Loucy (cell line): ENCODE data around the gene SCIN.

Source experiments
- H2AFZ ChIP-seq: fragments of 200-600 bp; sonication (generic); 2 replicates; pipeline ENCODE4 v1.6.0; 2016; ENCODE audit warnings: antibody characterized with exemption, mild to moderate bottlenecking, low read length, moderate library complexity
- H3F3A ChIP-seq: fragments of 200-600 bp; 2 replicates; pipeline ENCODE4 v1.6.0; 2016; ENCODE audit warnings: antibody characterized with exemption, low read depth, mild to moderate bottlenecking
- H3K27me3 ChIP-seq: fragments of 200-600 bp; sonication (generic); 2 replicates; pipeline ENCODE4 v1.6.1; 2014; ENCODE audit warnings: low read length, mild to moderate bottlenecking; ENCODE audit not compliant: insufficient read depth, poor library complexity, severe bottlenecking
- H3K36me3 ChIP-seq: fragments of 200-600 bp; sonication (generic); 2 replicates; pipeline ENCODE4 v1.6.1; 2016; ENCODE audit warnings: low read length; ENCODE audit not compliant: insufficient read depth
- H3K4me1 ChIP-seq: fragments of 200-600 bp; sonication (generic); 2 replicates; pipeline ENCODE4 v1.5.1; 2014; ENCODE audit warnings: low read length, mild to moderate bottlenecking; ENCODE audit not compliant: insufficient read depth, poor library complexity, severe bottlenecking
- H3K4me2 ChIP-seq: fragments of 200-600 bp; sonication (generic); 2 replicates; pipeline ENCODE4 v1.6.0; 2014; ENCODE audit warnings: antibody characterized with exemption, low read length, low read depth, mild to moderate bottlenecking; ENCODE audit not compliant: poor library complexity, severe bottlenecking
- H3K4me3 ChIP-seq: fragments of 200-600 bp; sonication (generic); 2 replicates; pipeline ENCODE4 v1.5.1; 2014; ENCODE audit warnings: low read length, mild to moderate bottlenecking, mixed read lengths; ENCODE audit not compliant: poor library complexity, severe bottlenecking
- H3K79me2 ChIP-seq: fragments of 200-600 bp; sonication (generic); 2 replicates; pipeline ENCODE4 v1.6.1; 2014; ENCODE audit warnings: low read length; ENCODE audit not compliant: insufficient read depth
- H3K9ac ChIP-seq: fragments of 200-600 bp; sonication (generic); 2 replicates; pipeline ENCODE4 v1.6.0; 2014; ENCODE audit warnings: mild to moderate bottlenecking, low read depth, low read length, moderate library complexity; ENCODE audit not compliant: poor library complexity, severe bottlenecking
- H3K9me2 ChIP-seq: fragments of 200-600 bp; sonication (generic); replicated peaks from 2 replicates; pipeline ENCODE4 v1.6.1; 2016; ENCODE audit warnings: low read depth, low read length, mixed read lengths
- H3K9me3 ChIP-seq: fragments of 200-600 bp; sonication (generic); 2 replicates; pipeline ENCODE4 v1.6.1; 2014; ENCODE audit warnings: mild to moderate bottlenecking, antibody characterized with exemption, low read length, low read depth; ENCODE audit not compliant: insufficient read depth
- H4K20me1 ChIP-seq: fragments of 200-600 bp; sonication (generic); 2 replicates; pipeline ENCODE4 v1.6.0; 2014; ENCODE audit warnings: antibody characterized with exemption, low read length, mild to moderate bottlenecking; ENCODE audit not compliant: insufficient read depth, poor library complexity, severe bottlenecking
- EZH2phosphoT487 ChIP-seq: fragments of 200-600 bp; IDR thresholded peaks from 2 replicates; pipeline ENCODE4 v1.6.1; 2018; ENCODE audit warnings: antibody characterized with exemption, mild to moderate bottlenecking, moderate library complexity, borderline replicate concordance
- TF ChIP-seq, protein P1 (sequence below): fragments of 200-600 bp; sonication (generic); conservative IDR thresholded peaks from 2 replicates; pipeline ENCODE4 v1.5.1; 2014; ENCODE audit warnings: mild to moderate bottlenecking, antibody characterized with exemption, low read length

The SCIN gene

DNA sequence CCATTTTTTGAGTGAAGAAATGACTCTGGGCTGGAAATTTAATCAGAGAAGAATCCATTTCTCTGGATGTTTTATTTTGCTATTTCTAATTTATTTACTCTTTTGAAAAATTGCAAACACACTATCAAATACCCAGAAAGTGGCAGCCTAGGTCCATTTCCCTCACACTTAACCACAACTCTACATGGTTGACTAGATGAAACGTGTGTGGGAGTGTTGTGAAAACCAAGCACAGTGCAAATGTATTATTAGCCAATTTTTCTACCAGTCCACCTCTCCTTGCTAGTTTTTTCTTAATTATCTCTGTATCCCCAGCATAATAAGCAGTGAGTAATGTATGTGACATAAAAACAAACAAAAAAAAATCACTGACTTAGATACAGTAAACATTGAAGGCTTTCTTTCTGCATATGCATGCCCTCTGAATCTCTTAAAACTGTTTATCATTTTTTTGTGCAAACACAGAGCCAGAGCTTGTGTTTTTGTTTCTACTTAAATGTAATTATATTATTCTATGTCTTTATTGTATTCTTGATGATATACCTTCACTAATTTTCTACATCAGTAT lies 30.9 kb downstream of the SCIN start:
- Histone ChIP-seq H3K9me3 (no peaks in the 10 kb centered on the region), H3K79me2 (no peaks in the 10 kb centered on the region), H3K9me2 (no peaks in the 10 kb centered on the region), H3K36me3 (no peaks in the 10 kb centered on the region), H2AFZ (no peak overlapping the region), H3K9ac (no peak overlapping the region), H3K4me1 (no peaks in the 10 kb centered on the region), H4K20me1 (no peaks in the 10 kb centered on the region), H3K4me3 (no peak overlapping the region), H3K4me2 (no peak overlapping the region), H3F3A (no peaks in the 10 kb centered on the region), H3K27me3 (no peaks in the 10 kb centered on the region)
- TF ChIP-seq, protein P1, sequence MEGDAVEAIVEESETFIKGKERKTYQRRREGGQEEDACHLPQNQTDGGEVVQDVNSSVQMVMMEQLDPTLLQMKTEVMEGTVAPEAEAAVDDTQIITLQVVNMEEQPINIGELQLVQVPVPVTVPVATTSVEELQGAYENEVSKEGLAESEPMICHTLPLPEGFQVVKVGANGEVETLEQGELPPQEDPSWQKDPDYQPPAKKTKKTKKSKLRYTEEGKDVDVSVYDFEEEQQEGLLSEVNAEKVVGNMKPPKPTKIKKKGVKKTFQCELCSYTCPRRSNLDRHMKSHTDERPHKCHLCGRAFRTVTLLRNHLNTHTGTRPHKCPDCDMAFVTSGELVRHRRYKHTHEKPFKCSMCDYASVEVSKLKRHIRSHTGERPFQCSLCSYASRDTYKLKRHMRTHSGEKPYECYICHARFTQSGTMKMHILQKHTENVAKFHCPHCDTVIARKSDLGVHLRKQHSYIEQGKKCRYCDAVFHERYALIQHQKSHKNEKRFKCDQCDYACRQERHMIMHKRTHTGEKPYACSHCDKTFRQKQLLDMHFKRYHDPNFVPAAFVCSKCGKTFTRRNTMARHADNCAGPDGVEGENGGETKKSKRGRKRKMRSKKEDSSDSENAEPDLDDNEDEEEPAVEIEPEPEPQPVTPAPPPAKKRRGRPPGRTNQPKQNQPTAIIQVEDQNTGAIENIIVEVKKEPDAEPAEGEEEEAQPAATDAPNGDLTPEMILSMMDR = no peak
- TF ChIP-seq EZH2phosphoT487 = no peak

DNA sequence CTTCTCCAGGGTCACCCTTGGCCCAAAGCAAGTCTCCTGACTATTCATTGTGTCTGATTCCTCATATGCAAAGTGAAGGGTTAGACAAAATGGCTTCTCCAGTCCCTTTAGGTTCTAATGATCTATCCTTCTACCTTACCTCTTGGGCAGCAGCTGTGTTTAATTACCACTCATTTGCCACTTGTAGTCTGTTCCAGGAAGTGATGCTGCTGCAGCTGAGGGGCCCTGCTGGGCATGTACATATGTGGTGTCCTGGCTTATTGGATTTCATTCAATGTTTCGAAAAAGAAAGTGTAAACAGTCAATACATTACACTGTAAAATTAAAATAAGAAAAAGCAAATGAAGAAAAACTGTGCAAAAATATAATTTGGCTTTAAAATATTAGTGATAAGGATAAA lies 36.6 kb downstream of the SCIN start:
- Histone ChIP-seq H2AFZ (peak overlapping the region; percentile 62; the same call in 1 of the 2 replicates), H3K9ac (no peak overlapping the region), H3K9me2 (no peaks in the 10 kb centered on the region), H3K4me2 (no peak overlapping the region), H3K36me3 (no peaks in the 10 kb centered on the region), H3K4me1 (no peaks in the 10 kb centered on the region), H3K9me3 (no peaks in the 10 kb centered on the region), H3K4me3 (peak overlapping the region; percentile 3), H3K79me2 (no peaks in the 10 kb centered on the region), H3F3A (no peaks in the 10 kb centered on the region), H4K20me1 (no peaks in the 10 kb centered on the region), H3K27me3 (no peaks in the 10 kb centered on the region)
- TF ChIP-seq, protein P1 = no peak
- TF ChIP-seq EZH2phosphoT487 = no peak

DNA sequence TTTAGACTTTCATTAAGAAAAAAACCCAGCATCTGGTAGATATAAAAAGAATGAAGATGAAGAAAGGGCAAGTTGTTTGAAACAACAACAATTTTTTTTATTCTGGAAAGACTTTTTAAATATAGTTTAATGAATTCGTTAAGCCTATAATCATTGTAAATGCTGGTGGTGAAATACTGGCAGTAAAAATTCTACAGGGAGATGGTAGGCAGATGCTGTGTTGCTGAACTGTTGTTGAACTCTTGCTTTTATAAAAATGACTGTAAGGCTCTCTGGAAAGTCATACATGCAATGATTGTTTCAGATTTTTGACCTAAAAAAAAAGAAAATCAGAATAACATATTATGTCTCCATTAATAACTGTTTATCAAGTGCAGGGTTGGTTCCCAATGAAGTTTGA lies 39.0 kb downstream of the SCIN start:
- no peaks in the 10 kb centered on the region for H3F3A ChIP-seq
- no peaks in the 10 kb centered on the region for H3K36me3 ChIP-seq
- no peaks in the 10 kb centered on the region for H3K79me2 ChIP-seq
- no peak overlapping the region for H3K4me3 ChIP-seq
- H2AFZ ChIP-seq = no peak overlapping the region
- no peaks in the 10 kb centered on the region for H3K9me3 ChIP-seq
- no peaks in the 10 kb centered on the region for H4K20me1 ChIP-seq
- no peaks in the 10 kb centered on the region for H3K9me2 ChIP-seq
- H3K4me2 ChIP-seq = no peak overlapping the region
- no peaks in the 10 kb centered on the region for H3K4me1 ChIP-seq
- TF ChIP-seq, protein P1 = no peak
- TF ChIP-seq EZH2phosphoT487 = no peak
- no peak overlapping the region for H3K9ac ChIP-seq
- no peaks in the 10 kb centered on the region for H3K27me3 ChIP-seq
